ENCODE measurements around the gene TMEM150B.

The TMEM150B gene

GRCh38 chr19:55345101-55345817 is 20.1 kb upstream of the TMEM150B start:
- no peak overlapping the region for H3K4me3 ChIP-seq (ENCODE audit: low read length in 2 of 2)
- peaks cover 21% of the 10 kb centered on the region for H3K4me1 ChIP-seq (ENCODE audit: control insufficient read depth, insufficient read depth, low read length)
- H3K27ac ChIP-seq (ENCODE audit: low read length) = no peak overlapping the region
- H3K27me3 ChIP-seq (ENCODE audit: control insufficient read depth in 1 of 2, insufficient read depth in 2 of 2, low read length in 2 of 2) = peaks cover under 1 to 2% of the 10 kb centered on the region in 2 donors
- H3K36me3 ChIP-seq (ENCODE audit: control insufficient read depth in 2 of 2, insufficient read depth in 2 of 2, low read length in 2 of 2) = peaks cover 4% of the 10 kb centered on the region in 2 donors
- H3K9ac ChIP-seq (ENCODE audit: low read length in 2 of 2) = no peak overlapping the region
- no peaks in the 10 kb centered on the region for H3K9me3 ChIP-seq (ENCODE audit: control insufficient read depth in 2 of 2, low read length in 2 of 2)

DNA sequence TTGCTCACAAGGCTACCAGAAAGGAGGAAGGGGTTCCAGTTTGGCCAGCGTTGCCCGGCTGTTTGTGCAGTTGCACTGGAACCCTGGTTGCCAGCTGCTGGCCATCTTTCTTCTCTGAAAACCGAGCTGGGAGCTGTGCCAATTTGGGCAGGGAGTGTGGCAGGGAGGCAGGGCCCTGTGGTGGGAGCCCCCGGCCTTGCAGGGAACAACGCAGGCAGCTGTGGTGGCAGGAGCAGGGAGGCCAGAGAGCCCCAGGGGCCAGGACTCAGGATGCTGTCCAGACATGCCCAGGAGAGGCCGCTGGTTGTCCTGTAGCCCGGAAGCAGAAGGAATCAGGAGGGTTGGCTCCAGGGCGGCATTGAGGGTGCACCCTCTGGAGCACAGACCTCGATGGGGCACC is 19.3 kb upstream of the TMEM150B start:
- Histone ChIP-seq H3K36me3 (ENCODE audit: control insufficient read depth in 2 of 2, insufficient read depth in 2 of 2, low read length in 2 of 2) (peaks cover 4% of the 10 kb centered on the region in 2 donors), H3K4me3 (ENCODE audit: low read length in 2 of 2) (no peak overlapping the region), H3K27ac (ENCODE audit: low read length) (no peak overlapping the region), H3K9ac (ENCODE audit: low read length in 2 of 2) (no peak overlapping the region), H3K27me3 (ENCODE audit: control insufficient read depth in 1 of 2, insufficient read depth in 2 of 2, low read length in 2 of 2) (no peaks in the 10 kb centered on the region), H3K4me1 (ENCODE audit: control insufficient read depth, insufficient read depth, low read length) (peaks cover 24% of the 10 kb centered on the region), H3K9me3 (ENCODE audit: control insufficient read depth in 2 of 2, low read length in 2 of 2) (no peaks in the 10 kb centered on the region)

GRCh38 chr19:55341595-55342531 is 16.7 kb upstream of the TMEM150B start:
- H3K27ac ChIP-seq (ENCODE audit: low read length) = no peak overlapping the region
- peaks cover 0 to 2% of the 10 kb centered on the region in 2 donors for H3K27me3 ChIP-seq (ENCODE audit: control insufficient read depth in 1 of 2, insufficient read depth in 2 of 2, low read length in 2 of 2)
- H3K9ac ChIP-seq (ENCODE audit: low read length in 2 of 2) = no peak overlapping the region
- H3K4me1 ChIP-seq (ENCODE audit: control insufficient read depth, insufficient read depth, low read length) = peaks cover 29% of the 10 kb centered on the region
- H3K4me3 ChIP-seq (ENCODE audit: low read length in 2 of 2) = peak overlapping the region; percentile 30 to 52
- H3K36me3 ChIP-seq (ENCODE audit: control insufficient read depth in 2 of 2, insufficient read depth in 2 of 2, low read length in 2 of 2) = peaks cover 4% of the 10 kb centered on the region in 2 donors
- no peaks in the 10 kb centered on the region for H3K9me3 ChIP-seq (ENCODE audit: control insufficient read depth in 2 of 2, low read length in 2 of 2)

GRCh38 chr19:55341171-55341588 is 16.0 kb upstream of the TMEM150B start:
- Histone ChIP-seq H3K27ac (ENCODE audit: low read length) (no peak overlapping the region), H3K4me3 (ENCODE audit: low read length in 2 of 2) (peak overlapping the region; percentile 86 to 88), H3K9ac (ENCODE audit: low read length in 2 of 2) (peak overlapping the region in 1 of 2 donors; percentile 84)

GRCh38 chr19:55340784-55341147 is 15.6 kb upstream of the TMEM150B start:
- peaks cover 25% of the 10 kb centered on the region for H3K4me1 ChIP-seq (ENCODE audit: control insufficient read depth, insufficient read depth, low read length)
- H3K9me3 ChIP-seq (ENCODE audit: control insufficient read depth in 2 of 2, low read length in 2 of 2) = no peaks in the 10 kb centered on the region
- H3K4me3 ChIP-seq (ENCODE audit: low read length in 2 of 2) = peak overlapping the region; percentile 86 to 88
- H3K27me3 ChIP-seq (ENCODE audit: control insufficient read depth in 1 of 2, insufficient read depth in 2 of 2, low read length in 2 of 2) = peaks cover 0 to 4% of the 10 kb centered on the region in 2 donors
- no peak overlapping the region for H3K27ac ChIP-seq (ENCODE audit: low read length)
- H3K36me3 ChIP-seq (ENCODE audit: control insufficient read depth in 2 of 2, insufficient read depth in 2 of 2, low read length in 2 of 2) = peaks cover 4% of the 10 kb centered on the region in 2 donors
- H3K9ac ChIP-seq (ENCODE audit: low read length in 2 of 2) = peak overlapping the region; percentile 83 to 84

More at GRCh38 chr19:55341171-55341588, 16.0 kb upstream of the TMEM150B start:
- Histone ChIP-seq H3K4me1 (ENCODE audit: control insufficient read depth, insufficient read depth, low read length) (peaks cover 29% of the 10 kb centered on the region), H3K27me3 (ENCODE audit: control insufficient read depth in 1 of 2, insufficient read depth in 2 of 2, low read length in 2 of 2) (peaks cover 0 to 4% of the 10 kb centered on the region in 2 donors), H3K9me3 (ENCODE audit: control insufficient read depth in 2 of 2, low read length in 2 of 2) (no peaks in the 10 kb centered on the region), H3K36me3 (ENCODE audit: control insufficient read depth in 2 of 2, insufficient read depth in 2 of 2, low read length in 2 of 2) (peaks cover 4% of the 10 kb centered on the region in 2 donors)

- H3K9ac ChIP-seq (ENCODE audit: low read length in 2 of 2) = peak overlapping the region; percentile 83 to 84
- H3K27ac ChIP-seq (ENCODE audit: low read length) = peak overlapping the region; percentile 53
- H3K27me3 ChIP-seq (ENCODE audit: control insufficient read depth in 1 of 2, insufficient read depth in 2 of 2, low read length in 2 of 2) = peaks cover 0 to 4% of the 10 kb centered on the region in 2 donors
- H3K9me3 ChIP-seq (ENCODE audit: control insufficient read depth in 2 of 2, low read length in 2 of 2) = no peaks in the 10 kb centered on the region
- H3K4me3 ChIP-seq (ENCODE audit: low read length in 2 of 2) = peak overlapping the region; percentile 86 to 88
- peaks cover 4% of the 10 kb centered on the region in 2 donors for H3K36me3 ChIP-seq (ENCODE audit: control insufficient read depth in 2 of 2, insufficient read depth in 2 of 2, low read length in 2 of 2)
- peaks cover 21% of the 10 kb centered on the region for H3K4me1 ChIP-seq (ENCODE audit: control insufficient read depth, insufficient read depth, low read length)
These were observed 15.0 kb upstream of the TMEM150B start for GRCh38 chr19:55339889-55340783.

DNA sequence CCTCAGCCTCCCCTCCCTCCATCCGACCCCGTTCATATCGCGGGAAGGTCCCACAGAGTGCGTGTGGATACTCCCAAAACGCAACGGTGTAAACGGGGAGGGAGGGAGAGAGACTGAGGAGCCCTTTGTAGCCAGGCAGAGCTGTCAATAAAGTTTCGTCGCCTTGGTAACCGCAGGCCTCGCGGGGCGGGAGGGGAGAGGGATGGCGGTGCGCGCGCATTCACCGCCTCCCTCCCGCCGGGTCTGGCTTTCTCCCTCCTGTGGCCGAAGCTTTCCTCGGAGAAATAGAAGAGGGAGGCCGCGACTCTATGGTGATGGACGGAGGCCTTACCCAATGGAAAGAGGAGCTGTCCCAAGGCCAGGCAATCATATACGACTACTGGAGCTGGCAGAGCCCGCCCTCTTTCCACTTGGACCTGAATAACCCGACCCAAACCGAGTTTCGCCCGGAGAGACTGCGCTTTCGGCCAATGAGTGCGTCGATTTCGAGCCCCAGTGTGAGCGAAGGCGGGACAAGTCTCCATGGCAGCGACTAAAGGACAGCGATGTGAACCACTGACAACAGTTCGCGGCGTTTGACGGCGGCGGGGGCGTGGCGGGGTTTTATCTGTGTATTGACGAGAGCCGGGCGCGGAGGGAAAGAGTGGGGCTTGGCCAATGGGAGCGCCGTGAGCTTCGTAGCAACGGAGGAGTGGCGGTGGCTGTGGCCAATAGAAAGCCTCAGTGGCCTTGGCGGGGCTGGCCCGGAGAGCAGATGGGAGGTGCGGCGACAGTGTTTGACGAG is 14.2 kb upstream of the TMEM150B start, which contains the start of gene KMT5C:
Gene KMT5C, plus strand, starts transcription at position 772 of the 784 bp plus-strand sequence. CDS start 2,061 bp downstream, outside the sequence.
- H3K4me1 ChIP-seq (ENCODE audit: control insufficient read depth, insufficient read depth, low read length) = peaks cover 21% of the 10 kb centered on the region
- H3K4me3 ChIP-seq (ENCODE audit: low read length in 2 of 2) = peak within 1 kb of the TSS; percentile 86 to 96
- peak within 1 kb of the TSS; percentile 84 to 88 for H3K9ac ChIP-seq (ENCODE audit: low read length in 2 of 2)
- H3K36me3 ChIP-seq (ENCODE audit: control insufficient read depth in 2 of 2, insufficient read depth in 2 of 2, low read length in 2 of 2) = peaks cover 4% of the 10 kb centered on the region in 2 donors
- peak within 1 kb of the TSS; percentile 87 for H3K27ac ChIP-seq (ENCODE audit: low read length)
- H3K9me3 ChIP-seq (ENCODE audit: control insufficient read depth in 2 of 2, low read length in 2 of 2) = no peaks in the 10 kb centered on the region
- H3K27me3 ChIP-seq (ENCODE audit: control insufficient read depth in 1 of 2, insufficient read depth in 2 of 2, low read length in 2 of 2) = peaks cover 0 to 4% of the 10 kb centered on the region in 2 donors

DNA sequence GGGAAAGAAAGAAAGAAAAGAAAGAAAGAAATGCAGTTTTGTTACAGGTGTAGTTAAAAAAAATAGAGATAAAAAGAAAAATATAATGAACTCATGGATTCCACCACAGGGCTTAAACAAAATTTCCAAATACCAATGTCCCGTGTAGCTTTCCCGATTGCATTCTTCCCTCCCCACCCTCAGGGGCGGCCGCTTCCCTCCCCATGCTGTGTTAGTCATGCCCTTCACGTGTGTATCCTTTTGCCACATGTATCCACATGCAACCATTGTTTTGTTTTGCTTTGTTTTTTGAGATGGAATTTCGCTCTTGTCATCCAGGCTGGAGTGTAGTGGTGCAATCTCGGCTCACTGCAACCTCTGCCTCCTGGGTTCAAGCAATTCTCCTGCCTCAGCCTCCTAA is 11.0 kb upstream of the TMEM150B start:
- Histone ChIP-seq H3K9ac (ENCODE audit: low read length in 2 of 2) (no peak overlapping the region), H3K27me3 (ENCODE audit: control insufficient read depth in 1 of 2, insufficient read depth in 2 of 2, low read length in 2 of 2) (peaks cover 2 to 4% of the 10 kb centered on the region in 2 donors), H3K36me3 (ENCODE audit: control insufficient read depth in 2 of 2, insufficient read depth in 2 of 2, low read length in 2 of 2) (no peaks in the 10 kb centered on the region)

GRCh38 chr19:55333870-55334269 is 8.7 kb upstream of the TMEM150B start:
- peaks cover 5% of the 10 kb centered on the region for H3K4me1 ChIP-seq (ENCODE audit: control insufficient read depth, insufficient read depth, low read length)
- peaks cover 2 to 4% of the 10 kb centered on the region in 2 donors for H3K27me3 ChIP-seq (ENCODE audit: control insufficient read depth in 1 of 2, insufficient read depth in 2 of 2, low read length in 2 of 2)
- no peaks in the 10 kb centered on the region for H3K9me3 ChIP-seq (ENCODE audit: control insufficient read depth in 2 of 2, low read length in 2 of 2)
- no peak overlapping the region for H3K9ac ChIP-seq (ENCODE audit: low read length in 2 of 2)
- H3K36me3 ChIP-seq (ENCODE audit: control insufficient read depth in 2 of 2, insufficient read depth in 2 of 2, low read length in 2 of 2) = no peaks in the 10 kb centered on the region
- no peak overlapping the region for H3K4me3 ChIP-seq (ENCODE audit: low read length in 2 of 2)
- no peak overlapping the region for H3K27ac ChIP-seq (ENCODE audit: low read length)

More for the DNA sequence above, 11.0 kb upstream of the TMEM150B start:
- no peak overlapping the region for H3K27ac ChIP-seq (ENCODE audit: low read length)
- H3K4me3 ChIP-seq (ENCODE audit: low read length in 2 of 2) = no peak overlapping the region
- H3K4me1 ChIP-seq (ENCODE audit: control insufficient read depth, insufficient read depth, low read length) = peaks cover 15% of the 10 kb centered on the region
- no peaks in the 10 kb centered on the region for H3K9me3 ChIP-seq (ENCODE audit: control insufficient read depth in 2 of 2, low read length in 2 of 2)

All from stomach smooth muscle (tissue), 2 donors.